ENCODE measurements around the gene EXOC3L1. TPM values are rescaled to one million over a fixed set of nuclear protein-coding genes. Genes with fewer than 3 reads are reported as not detected.

The EXOC3L1 gene
- total and polyA plus RNA-seq, 2 donors (not counting 1 experiment from before 2014, with no cell fraction given): 0.09 to 0.33 TPM

DNA sequence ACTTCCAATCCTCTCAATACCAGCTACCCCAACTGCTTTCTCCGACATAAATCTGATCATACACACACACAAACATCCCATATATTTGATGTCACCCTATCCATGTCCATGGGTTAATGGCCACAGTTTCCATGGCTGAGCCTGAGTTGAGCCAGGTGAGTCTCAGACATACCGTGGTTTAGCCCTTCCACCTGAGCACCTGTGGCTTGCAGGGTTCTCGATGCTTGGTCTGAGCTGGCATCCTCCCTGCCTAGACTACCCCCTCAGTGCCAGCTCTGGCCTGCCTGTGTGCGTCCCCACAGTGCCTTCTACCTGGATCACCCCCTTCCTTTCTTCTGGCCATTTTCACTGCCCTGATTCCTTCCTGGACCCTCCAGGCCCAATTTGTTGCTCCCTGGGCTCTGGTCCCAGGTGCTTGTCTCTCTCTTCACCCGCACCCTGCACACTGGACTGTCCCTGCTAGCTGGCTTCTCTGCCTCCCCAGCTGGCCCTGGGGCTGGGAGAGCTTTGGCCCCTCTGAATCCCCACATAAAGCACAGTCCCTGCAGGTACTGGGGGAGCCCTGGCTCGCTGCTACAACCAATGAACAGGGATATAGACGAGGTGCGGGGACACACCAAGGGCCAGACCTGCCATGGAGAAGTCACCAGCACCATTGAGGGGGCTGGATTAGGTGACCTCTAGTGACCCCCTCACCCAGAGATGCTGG, 16.3 kb upstream of the EXOC3L1 start:
- H3K4me2 ChIP-seq (ENCODE audit: extremely low read depth, insufficient read depth, low read length): no peak overlapping the region
- no peaks in the 10 kb centered on the region for H3K27me3 ChIP-seq (ENCODE audit: control insufficient read depth, insufficient read depth, low read length)
- H3K27ac ChIP-seq (ENCODE audit: insufficient read depth, low read length): no peak overlapping the region
- H3K9me3 ChIP-seq (ENCODE audit: control insufficient read depth, insufficient read depth, low read depth, low read length): no peaks in the 10 kb centered on the region
- H2AFZ ChIP-seq (ENCODE audit: low read length): no peak overlapping the region
- TF ChIP-seq CTCF (conservative IDR thresholded peaks at IDR 0.05 in 1 of 2, IDR thresholded peaks at IDR 0.05 in 1 of 2; ENCODE audit: low read depth in 1 of 2, low read length in 2 of 2) (no peak), EZH2 (IDR thresholded peaks at IDR 0.05; ENCODE audit: low read length, missing control alignments) (no peak)
- H3K9ac ChIP-seq (ENCODE audit: insufficient read depth, low read length): no peak overlapping the region
- H3K4me1 ChIP-seq (ENCODE audit: control insufficient read depth, extremely low read depth, insufficient read depth, low read length): peaks cover 12% of the 10 kb centered on the region
- peaks cover 20% of the 10 kb centered on the region for H3K36me3 ChIP-seq (ENCODE audit: control insufficient read depth, insufficient read depth, low read length)
- H3K79me2 ChIP-seq (ENCODE audit: control insufficient read depth, insufficient read depth, low read length): no peaks in the 10 kb centered on the region
- no peak overlapping the region for H3K4me3 ChIP-seq (replicated peaks in 1 of 4; ENCODE audit: control extremely low read depth in 1 of 4, insufficient read depth in 1 of 4, low read depth in 3 of 4, low read length in 4 of 4)
- H4K20me1 ChIP-seq (ENCODE audit: control insufficient read depth, extremely low read depth, insufficient read depth, low read length): no peaks in the 10 kb centered on the region
- DNase-seq (ENCODE audit: low read depth in 2 of 2): no peak

GRCh38 chr16:67204076-67204475, 14.1 kb upstream of the EXOC3L1 start:
- TF ChIP-seq EZH2 (IDR thresholded peaks at IDR 0.05; ENCODE audit: low read length, missing control alignments) (no peak), CTCF (conservative IDR thresholded peaks at IDR 0.05 in 1 of 2, IDR thresholded peaks at IDR 0.05 in 1 of 2; ENCODE audit: low read depth in 1 of 2, low read length in 2 of 2) (no peak)
- Histone ChIP-seq H3K4me3 (replicated peaks in 1 of 4; ENCODE audit: control extremely low read depth in 1 of 4, insufficient read depth in 1 of 4, low read depth in 3 of 4, low read length in 4 of 4) (no peak overlapping the region), H3K79me2 (ENCODE audit: control insufficient read depth, insufficient read depth, low read length) (no peaks in the 10 kb centered on the region), H3K9ac (ENCODE audit: insufficient read depth, low read length) (no peak overlapping the region), H3K4me1 (ENCODE audit: control insufficient read depth, extremely low read depth, insufficient read depth, low read length) (peaks cover 12% of the 10 kb centered on the region), H4K20me1 (ENCODE audit: control insufficient read depth, extremely low read depth, insufficient read depth, low read length) (no peaks in the 10 kb centered on the region), H3K27ac (ENCODE audit: insufficient read depth, low read length) (no peak overlapping the region), H3K9me3 (ENCODE audit: control insufficient read depth, insufficient read depth, low read depth, low read length) (no peaks in the 10 kb centered on the region), H2AFZ (ENCODE audit: low read length) (no peak overlapping the region), H3K36me3 (ENCODE audit: control insufficient read depth, insufficient read depth, low read length) (peaks cover 30% of the 10 kb centered on the region), H3K4me2 (ENCODE audit: extremely low read depth, insufficient read depth, low read length) (no peak overlapping the region), H3K27me3 (ENCODE audit: control insufficient read depth, insufficient read depth, low read length) (no peaks in the 10 kb centered on the region)
- no peak for DNase-seq (ENCODE audit: low read depth in 2 of 2)

- H3K9ac ChIP-seq (ENCODE audit: insufficient read depth, low read length): no peak overlapping the region
- H2AFZ ChIP-seq (ENCODE audit: low read length): no peak overlapping the region
- H3K27ac ChIP-seq (ENCODE audit: insufficient read depth, low read length): no peak overlapping the region
- no peak overlapping the region for H3K4me3 ChIP-seq (replicated peaks in 1 of 4; ENCODE audit: control extremely low read depth in 1 of 4, insufficient read depth in 1 of 4, low read depth in 3 of 4, low read length in 4 of 4)
- H3K4me2 ChIP-seq (ENCODE audit: extremely low read depth, insufficient read depth, low read length): no peak overlapping the region
- no peak for DNase-seq (ENCODE audit: low read depth in 2 of 2)
- no peaks in the 10 kb centered on the region for H3K79me2 ChIP-seq (ENCODE audit: control insufficient read depth, insufficient read depth, low read length)
- H3K36me3 ChIP-seq (ENCODE audit: control insufficient read depth, insufficient read depth, low read length): peaks cover 33% of the 10 kb centered on the region
- TF ChIP-seq EZH2 (IDR thresholded peaks at IDR 0.05; ENCODE audit: low read length, missing control alignments) (no peak), CTCF (conservative IDR thresholded peaks at IDR 0.05 in 1 of 2, IDR thresholded peaks at IDR 0.05 in 1 of 2; ENCODE audit: low read depth in 1 of 2, low read length in 2 of 2) (no peak)
- peaks cover 9% of the 10 kb centered on the region for H3K4me1 ChIP-seq (ENCODE audit: control insufficient read depth, extremely low read depth, insufficient read depth, low read length)
- H3K9me3 ChIP-seq (ENCODE audit: control insufficient read depth, insufficient read depth, low read depth, low read length): no peaks in the 10 kb centered on the region
- no peaks in the 10 kb centered on the region for H3K27me3 ChIP-seq (ENCODE audit: control insufficient read depth, insufficient read depth, low read length)
- H4K20me1 ChIP-seq (ENCODE audit: control insufficient read depth, extremely low read depth, insufficient read depth, low read length): no peaks in the 10 kb centered on the region
Measured at GRCh38 chr16:67202956-67203493, 13.1 kb upstream of the EXOC3L1 start.

All from fibroblast of lung (primary cell).